ENCODE results near the gene C1S.

GRCh38 chr12:7059780-7060179 lies 738 bp upstream of the C1S start:
- TF ChIP-seq CTCF (IDR thresholded peaks at IDR 0.05; ENCODE audit: extremely low read depth in 1 of 2, insufficient read depth in 1 of 2, low read depth in 1 of 2, low read length in 2 of 2) = no peak
- no peak for TF ChIP-seq POLR2AphosphoS5 (IDR thresholded peaks at IDR 0.05; ENCODE audit: insufficient read depth, low read depth, low read length)
- no peak for TF ChIP-seq EZH2 (IDR thresholded peaks at IDR 0.05; ENCODE audit: borderline replicate concordance, low read depth, low read length, severe bottlenecking)

Measured in endothelial cell of umbilical vein (primary cell).